ENCODE results near the gene ICA1L. TPM values are rescaled to one million over a fixed set of nuclear protein-coding genes. Genes with fewer than 3 reads are reported as not detected.

ICA1L gene
- total RNA-seq, 4 donors from 2014 or later: 3.4 to 14.0 (median 9.9) TPM

DNA sequence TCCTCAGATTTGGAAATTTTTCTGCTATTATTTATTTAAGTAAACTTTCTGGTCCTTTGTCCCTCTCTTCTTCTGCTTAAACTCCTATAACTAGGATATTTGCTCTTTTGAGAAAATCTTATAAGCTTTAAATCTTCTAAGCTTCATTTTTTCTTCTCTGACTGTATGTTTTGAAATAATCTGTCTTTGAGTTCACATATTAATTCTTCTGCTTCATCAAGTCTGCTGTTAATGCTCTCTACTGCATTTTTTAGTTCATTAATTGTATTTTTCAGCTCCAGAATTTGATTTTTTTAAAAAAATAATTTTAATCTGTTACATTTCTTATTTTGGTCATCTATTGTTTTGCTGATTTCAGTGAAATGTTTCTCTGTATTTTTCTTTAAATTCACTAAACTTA lies 28.9 kb downstream of the ICA1L start:
- ATAC-seq (ENCODE audit: low FRiP score) (no peak), DNase-seq (ENCODE audit: low spot score) (no peak)
- TF ChIP-seq, protein P1, sequence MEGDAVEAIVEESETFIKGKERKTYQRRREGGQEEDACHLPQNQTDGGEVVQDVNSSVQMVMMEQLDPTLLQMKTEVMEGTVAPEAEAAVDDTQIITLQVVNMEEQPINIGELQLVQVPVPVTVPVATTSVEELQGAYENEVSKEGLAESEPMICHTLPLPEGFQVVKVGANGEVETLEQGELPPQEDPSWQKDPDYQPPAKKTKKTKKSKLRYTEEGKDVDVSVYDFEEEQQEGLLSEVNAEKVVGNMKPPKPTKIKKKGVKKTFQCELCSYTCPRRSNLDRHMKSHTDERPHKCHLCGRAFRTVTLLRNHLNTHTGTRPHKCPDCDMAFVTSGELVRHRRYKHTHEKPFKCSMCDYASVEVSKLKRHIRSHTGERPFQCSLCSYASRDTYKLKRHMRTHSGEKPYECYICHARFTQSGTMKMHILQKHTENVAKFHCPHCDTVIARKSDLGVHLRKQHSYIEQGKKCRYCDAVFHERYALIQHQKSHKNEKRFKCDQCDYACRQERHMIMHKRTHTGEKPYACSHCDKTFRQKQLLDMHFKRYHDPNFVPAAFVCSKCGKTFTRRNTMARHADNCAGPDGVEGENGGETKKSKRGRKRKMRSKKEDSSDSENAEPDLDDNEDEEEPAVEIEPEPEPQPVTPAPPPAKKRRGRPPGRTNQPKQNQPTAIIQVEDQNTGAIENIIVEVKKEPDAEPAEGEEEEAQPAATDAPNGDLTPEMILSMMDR (IDR thresholded peaks at IDR 0.05): no peak

DNA sequence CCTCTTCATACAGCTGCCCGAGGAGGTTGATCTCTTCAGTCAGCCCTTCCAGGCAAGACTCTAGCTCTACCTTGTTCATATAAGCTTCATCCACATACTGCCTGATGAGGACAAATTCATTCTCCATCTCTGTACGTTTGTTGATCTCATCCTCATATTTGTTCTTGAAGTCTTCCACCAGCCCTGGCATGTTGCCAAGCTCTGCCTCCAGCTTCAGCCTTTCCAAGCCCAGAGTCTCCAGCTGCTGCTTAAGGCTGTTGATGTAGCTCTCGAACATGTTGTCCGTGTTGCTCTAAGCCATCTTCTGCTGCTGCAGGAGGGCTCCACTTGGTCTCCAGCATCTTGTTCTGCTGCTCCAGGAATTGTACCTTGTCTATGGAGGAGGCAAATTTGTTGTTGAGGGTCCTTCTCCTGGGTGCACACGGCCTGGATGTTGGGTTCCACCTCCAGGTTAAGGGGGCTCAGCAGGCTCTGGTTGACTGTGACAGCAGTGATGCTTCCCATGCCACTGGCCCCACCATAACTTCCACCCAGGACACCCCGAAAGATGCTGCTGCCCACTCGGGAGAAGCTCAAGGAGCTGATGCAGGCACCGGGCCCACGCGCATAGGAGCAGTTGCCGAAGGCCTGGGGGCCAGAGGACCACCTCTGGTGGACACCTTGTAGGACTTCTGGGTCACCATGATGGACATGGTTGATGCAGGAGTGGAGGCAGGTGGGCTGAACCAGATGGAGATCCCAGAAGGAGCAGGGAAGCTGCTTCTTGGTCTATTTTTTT lies 30.3 kb downstream of the ICA1L start:
- ATAC-seq (ENCODE audit: low FRiP score) (no peak), DNase-seq (ENCODE audit: low spot score) (no peak)
- TF ChIP-seq, protein P1 (IDR thresholded peaks at IDR 0.05): no peak

DNA sequence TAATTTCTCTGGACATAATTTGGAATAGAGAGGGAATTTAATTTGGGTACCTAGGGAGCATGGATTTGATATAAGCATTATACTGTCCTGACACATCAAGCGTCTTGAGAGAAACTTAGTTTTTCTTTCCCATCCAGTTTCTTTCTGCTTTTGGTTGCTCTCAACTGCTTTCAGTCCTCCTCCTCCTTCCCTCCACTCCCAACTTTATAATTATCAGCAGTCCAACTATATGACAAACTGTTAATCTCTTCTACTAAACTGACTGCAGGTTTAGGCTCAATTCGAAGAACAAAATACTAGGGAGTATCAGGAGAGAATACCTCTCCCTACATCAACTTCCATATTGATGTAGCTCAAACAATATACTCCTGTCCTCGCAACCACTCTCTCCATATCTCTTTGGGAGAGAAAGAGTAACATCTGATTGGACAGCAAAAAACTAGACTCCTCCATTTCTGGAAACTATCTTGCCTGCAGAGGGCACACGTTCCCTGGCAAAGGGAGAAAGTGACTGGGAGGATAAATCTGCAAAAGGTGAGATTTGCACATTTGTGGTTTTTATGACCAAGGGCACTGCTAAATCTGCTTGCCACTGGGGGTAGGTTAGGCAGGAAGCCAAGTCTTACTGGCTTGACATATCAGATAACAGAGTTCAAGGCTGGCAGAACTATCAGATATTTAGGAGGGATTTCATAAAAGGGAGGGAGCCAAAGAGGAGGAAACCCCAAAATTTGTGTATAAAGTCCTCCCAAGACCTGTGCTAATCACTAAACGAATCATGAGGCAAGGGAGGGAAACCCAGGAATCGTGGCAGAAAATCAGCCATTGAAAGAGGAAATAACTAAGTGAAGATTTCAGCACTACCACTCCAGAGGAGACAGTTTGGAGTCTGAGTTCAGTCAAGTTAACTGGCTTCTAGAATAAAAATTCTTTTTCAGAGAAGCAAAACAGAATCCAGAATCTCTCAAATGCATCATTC lies 40.0 kb downstream of the ICA1L start:
- DNase-seq (ENCODE audit: low spot score) (no peak), ATAC-seq (ENCODE audit: low FRiP score) (no peak)
- TF ChIP-seq, protein P1 (IDR thresholded peaks at IDR 0.05): no peak

DNA sequence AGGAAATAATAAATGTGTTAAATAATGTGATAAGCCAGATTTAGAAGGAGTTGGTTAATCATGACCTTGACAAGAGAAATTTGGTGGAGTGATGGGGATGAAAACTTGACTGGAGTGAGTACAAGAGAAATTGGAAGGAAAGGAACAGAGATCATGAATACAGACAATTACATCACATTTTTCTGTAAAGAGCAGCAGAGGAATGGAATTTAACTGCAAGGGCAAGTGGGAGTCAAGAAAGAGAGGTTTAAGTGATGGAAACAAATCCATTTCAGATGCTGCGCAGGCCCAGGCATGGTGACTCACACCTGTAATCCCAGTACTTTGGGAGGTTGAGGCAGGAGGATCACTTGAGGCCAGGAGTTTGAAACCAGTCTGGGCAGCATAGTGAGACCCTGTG lies 46.7 kb downstream of the ICA1L start:
- ATAC-seq (ENCODE audit: low FRiP score) (no peak), DNase-seq (ENCODE audit: low spot score) (no peak)
- TF ChIP-seq, protein P1 (IDR thresholded peaks at IDR 0.05): no peak

DNA sequence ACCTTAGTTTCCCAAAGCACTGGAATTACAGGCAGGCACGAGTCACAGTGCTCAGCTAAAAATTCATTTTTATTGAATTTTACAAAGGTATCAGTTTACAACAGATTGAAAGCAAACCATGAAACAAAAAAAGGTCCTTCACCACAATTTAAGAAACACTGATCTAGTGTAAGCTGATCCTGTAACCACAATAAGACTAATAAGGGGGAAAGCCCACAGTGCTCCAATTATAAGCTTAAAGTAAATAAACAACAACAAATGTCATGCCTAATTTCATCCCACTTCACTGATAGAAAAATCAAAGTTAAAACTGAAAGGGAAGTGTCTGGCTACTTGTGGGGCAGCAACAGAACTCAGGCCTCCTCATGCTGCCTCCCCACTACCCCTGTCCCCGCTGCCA lies 49.2 kb downstream of the ICA1L start:
- DNase-seq (ENCODE audit: low spot score) (no peak), ATAC-seq (ENCODE audit: low FRiP score) (no peak)
- TF ChIP-seq, protein P1 (IDR thresholded peaks at IDR 0.05): no peak

DNA sequence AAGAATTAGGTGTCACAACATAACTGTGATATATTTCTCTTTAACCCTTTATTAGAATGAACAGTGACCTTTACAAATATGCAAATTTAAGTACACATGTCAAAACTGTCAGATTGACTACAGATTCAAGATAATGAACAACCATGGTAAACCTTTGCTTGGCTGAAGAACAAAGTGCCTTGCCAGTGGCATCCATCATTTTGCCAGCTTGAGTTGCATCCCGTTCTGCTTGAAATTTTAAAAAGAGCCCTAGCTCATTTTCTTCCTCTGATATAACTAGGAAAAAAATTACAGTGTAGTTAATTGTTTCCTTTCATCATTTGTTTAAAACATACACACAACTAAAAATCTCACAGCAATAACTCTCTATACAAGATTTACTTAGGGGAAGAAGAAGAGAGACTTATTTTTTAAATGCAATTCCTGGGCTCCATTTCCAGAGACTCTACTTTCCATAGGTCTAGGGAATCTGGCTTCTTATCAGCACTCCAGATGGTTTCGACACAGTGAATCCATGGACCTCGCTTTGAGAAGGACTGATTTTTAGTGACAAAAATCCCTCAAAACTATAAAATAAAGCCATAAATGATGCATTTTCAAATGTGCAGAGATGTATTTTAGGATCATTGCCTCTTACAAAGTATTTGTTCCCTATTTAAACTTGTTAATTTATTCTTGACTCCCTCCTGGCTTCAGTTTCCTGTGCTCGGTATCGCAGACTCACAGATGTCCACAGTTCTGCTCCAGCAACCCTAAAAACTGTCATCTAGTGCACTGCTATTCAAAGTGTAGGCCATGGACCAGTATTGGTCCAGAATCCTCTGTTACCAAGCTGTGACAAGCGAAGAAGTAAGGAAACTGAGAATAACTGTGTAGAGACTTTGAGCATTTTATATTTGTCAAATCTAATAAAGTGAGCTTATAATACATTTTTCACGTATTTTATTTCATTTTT lies 50.1 kb downstream of the ICA1L start:
- TF ChIP-seq, protein P1 (IDR thresholded peaks at IDR 0.05): no peak
- no peak for ATAC-seq (ENCODE audit: low FRiP score)
- no peak for DNase-seq (ENCODE audit: low spot score)
